SW 1271 (cell line): ENCODE measurements around the gene GMIP.
A peak's percentile ranks its signal among the peaks of the same experiment; 100 is the strongest.
"Not testable (repeated sequence)": the region's sequence is repeated elsewhere in the genome, so short reads cannot be mapped to it uniquely, and the experiment has no call there.

ENCODE experiments used
- DNase-seq, 2 experiments: peaks; one replicate each; lab custom pipeline; 2025; lab: John Stamatoyannopoulos, UW

The GMIP gene, protein sequence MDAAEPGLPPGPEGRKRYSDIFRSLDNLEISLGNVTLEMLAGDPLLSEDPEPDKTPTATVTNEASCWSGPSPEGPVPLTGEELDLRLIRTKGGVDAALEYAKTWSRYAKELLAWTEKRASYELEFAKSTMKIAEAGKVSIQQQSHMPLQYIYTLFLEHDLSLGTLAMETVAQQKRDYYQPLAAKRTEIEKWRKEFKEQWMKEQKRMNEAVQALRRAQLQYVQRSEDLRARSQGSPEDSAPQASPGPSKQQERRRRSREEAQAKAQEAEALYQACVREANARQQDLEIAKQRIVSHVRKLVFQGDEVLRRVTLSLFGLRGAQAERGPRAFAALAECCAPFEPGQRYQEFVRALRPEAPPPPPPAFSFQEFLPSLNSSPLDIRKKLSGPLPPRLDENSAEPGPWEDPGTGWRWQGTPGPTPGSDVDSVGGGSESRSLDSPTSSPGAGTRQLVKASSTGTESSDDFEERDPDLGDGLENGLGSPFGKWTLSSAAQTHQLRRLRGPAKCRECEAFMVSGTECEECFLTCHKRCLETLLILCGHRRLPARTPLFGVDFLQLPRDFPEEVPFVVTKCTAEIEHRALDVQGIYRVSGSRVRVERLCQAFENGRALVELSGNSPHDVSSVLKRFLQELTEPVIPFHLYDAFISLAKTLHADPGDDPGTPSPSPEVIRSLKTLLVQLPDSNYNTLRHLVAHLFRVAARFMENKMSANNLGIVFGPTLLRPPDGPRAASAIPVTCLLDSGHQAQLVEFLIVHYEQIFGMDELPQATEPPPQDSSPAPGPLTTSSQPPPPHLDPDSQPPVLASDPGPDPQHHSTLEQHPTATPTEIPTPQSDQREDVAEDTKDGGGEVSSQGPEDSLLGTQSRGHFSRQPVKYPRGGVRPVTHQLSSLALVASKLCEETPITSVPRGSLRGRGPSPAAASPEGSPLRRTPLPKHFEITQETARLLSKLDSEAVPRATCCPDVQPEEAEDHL

DNA sequence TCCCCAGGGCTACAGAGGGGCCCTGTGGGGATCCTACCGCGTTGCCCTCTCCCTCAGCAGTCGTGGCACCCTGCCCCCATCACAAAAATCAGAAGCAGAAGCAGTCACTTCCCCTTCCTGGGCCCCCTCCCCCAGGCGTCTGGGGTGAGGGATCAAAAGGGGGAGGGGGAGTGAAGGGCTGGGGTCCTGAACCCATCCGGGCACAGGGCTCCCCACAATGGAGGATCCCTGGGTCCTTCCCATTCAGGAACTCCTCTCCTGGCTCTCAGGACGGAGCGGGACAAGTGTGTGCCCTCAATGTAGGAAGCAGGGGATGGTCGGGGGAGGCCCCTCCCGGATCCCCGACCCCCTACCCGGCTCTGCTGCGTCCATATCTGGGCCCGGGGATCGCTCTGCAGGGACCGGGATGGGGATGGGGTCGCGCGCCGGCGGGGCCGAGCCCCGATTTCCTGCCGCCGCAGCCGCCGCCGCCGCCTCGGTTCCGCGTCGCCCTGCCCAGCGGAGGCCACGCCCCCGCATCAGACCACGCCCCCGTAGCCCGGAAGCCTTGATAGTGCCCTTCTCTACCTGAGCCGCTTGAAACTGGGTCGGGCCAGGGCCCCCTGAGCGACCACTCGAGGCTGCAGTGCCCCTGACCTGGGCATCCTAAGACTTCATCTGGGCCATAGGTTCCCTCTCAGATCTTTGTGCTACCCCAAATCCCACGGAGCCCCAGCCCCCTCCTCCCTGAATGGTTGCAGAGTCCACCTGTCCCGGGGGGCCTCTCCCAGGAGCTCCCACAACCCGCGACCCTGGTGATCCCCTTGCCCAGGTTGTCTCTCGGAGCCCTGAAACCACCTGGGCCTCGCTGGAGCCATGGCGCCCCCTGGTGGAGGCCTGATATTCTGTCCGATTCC lies at the start of gene GMIP:
Gene GMIP, minus strand, starts transcription at position 500 of the 896 bp plus-strand sequence. Its CDS starts 128 bp downstream, at position 372.
- DNase-seq: peak; percentile 19 to 55

DNA sequence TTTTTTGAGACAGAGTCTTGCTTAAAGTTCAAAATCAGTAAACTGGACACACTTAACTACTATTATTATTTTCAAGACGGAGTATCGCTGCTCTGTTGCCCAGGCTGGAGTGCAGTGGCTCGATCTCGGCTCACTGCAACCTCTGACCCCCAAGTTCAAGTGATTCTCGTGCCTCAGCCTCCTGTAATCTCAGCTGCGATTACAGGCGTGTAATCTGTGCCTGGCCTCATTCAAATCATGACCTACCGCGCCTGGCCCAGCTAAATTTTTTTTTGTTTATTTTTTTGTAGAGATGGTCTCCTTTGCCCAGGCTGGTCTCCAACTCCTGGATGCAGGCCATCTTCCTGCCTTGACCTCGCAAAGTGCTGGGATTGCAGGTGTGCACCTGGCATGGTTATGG lies 48.2 kb upstream of the GMIP start:
- no peak for DNase-seq

DNA sequence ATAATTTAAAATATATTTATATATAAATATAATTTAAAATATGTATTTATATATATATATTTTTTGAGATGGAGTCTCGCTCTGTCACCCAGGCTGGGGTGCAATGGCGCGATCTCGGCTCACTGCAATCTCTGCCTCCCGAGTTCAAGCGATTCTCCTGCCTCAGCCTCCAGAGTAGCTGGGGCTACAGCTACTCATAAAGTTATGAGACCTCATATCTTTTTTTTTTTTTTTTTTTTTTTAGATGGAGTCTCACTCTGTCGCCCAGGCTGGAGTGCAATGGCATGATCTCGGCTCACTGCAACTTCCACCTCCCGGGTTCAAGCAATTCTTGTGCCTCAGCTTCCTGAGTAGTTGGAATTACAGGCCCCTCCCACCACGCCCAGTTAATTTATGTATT lies 45.6 kb upstream of the GMIP start:
- not testable (repeated sequence) for DNase-seq

DNA sequence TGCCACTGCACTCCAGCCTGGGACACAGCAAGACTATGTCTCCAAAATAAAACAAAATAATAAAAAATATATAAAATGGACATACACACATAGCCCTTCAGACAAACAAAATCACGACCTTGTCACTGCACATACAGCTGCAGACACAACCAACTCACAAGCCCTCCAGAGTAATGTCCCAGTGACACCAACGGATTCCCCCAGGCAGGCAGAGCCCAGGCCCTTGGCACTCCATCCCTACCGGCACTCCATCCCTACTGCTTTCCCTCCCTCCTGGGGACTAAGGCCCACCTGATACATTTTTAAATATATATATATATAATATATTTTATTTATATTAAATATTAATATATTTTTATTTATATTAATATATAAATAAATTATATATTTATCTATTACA lies 43.6 kb upstream of the GMIP start:
- no peak for DNase-seq

DNA sequence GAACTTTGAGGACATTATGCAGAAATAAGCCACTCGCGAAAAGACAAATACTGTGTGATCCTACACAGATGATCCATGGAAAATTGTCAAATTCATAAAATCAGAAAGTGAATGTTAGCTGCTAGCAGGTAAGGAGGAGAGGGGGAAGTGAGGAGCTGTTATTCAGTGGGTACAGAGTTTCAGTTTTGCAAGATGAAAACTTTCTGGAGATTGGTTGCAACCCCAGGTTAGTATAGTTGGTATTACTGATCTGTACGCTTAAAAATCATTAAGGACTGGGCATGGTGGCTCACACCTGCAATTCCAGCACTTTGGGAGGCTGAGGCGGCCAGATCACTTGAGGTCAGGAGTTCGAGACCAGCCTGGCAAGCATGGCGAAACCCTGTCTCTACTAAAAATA lies 43.1 kb upstream of the GMIP start:
- DNase-seq: no peak

DNA sequence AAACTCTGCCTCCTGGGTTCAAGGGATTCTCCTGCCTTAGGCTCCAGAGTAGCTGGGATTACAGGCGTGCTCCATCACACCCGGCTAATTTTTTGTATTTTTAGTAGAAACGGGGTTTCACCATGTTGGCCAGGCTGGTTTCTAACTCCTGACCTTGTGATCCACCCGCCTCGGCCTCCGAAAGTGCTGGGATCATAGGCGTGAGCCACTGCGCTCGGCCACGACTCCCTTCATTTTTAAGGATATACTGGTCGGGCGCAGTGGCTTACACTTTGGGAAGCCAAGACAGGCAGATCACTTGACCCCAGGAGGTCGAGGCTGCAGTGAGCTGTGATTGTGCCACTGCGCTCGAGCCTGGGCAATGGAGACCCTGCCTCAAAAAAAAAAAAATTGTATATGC lies 42.7 kb upstream of the GMIP start:
- DNase-seq: not testable (repeated sequence)

DNA sequence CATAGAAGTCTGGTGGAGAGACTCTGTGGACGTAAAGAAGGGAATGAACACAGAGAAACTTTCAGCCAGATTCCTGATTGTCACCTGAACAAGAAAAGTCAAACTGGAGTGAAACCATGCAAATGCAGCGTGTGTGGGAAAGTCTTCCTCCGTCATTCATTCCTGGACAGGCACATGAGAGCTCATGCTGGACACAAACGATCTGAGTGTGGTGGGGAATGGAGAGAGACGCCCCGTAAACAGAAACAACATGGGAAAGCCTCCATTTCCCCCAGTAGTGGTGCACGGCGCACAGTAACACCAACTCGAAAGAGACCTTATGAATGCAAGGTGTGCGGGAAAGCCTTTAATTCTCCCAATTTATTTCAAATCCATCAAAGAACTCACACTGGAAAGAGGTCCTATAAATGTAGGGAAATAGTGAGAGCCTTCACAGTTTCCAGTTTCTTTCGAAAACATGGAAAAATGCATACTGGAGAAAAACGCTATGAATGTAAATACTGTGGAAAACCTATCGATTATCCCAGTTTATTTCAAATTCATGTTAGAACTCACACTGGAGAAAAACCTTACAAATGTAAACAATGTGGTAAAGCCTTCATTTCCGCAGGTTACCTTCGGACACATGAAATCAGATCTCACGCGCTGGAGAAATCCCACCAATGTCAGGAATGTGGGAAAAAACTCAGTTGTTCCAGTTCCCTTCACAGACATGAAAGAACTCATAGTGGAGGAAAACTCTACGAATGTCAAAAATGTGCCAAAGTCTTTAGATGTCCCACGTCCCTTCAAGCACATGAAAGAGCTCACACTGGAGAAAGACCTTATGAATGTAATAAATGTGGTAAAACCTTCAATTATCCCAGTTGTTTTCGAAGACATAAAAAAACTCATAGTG lies 36.0 kb upstream of the GMIP start:
- DNase-seq: no peak

DNA sequence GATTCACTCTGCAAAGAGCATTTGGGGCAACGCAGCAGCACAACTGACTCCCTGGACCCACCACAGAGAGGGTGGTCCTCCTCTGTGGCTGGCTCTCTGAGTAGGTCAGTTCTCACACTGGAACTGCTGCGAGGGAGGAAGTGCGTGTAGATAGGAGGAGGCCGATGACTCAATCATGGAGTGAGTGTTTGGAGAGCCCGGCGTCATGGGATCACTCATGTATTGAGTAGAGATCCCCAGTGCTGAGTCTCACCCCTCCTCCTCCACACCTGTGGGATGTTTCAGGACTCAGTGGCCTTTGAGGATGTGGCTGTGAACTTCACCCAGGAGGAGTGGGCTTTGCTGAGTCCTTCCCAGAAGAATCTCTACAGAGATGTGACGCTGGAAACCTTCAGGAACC lies 34.1 kb upstream of the GMIP start:
- DNase-seq: no peak

DNA sequence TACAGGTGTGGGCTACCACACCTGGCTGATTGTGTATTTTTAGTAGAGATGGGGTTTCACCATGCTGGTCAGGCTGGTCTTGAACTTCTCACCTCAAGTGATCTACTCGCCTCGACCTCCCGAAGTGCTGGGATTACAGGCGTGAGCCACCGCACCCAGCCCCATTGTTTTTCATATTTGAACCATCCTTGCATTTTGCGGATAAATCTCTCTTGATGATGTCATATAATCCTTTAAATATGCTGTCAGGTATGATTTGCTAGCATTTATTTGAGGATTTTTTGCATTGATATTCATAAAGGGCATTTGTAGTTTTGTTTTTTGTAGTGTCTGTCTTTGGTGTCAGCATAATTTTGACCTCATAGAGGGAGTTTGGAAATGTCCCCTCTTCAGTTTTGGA lies 30.9 kb upstream of the GMIP start:
- no peak for DNase-seq

DNA sequence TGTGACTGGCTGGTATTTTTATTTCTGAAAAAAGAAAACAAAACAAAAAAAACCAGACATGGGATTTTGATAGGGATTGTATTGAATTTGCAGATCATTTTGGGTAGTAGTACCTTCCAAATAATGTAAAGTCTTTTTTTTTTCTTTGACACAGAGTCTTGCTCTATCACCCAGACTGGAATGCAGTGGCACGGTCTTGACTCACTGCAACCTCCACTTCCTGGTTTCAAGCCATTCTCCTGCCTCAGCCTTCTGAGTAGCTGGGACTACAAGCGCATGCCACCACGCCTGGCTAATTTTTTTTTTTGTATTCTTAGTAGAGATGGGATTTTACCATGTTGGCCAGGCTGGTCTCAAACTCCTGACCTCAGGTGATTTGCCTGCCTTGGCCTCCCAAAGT lies 29.4 kb upstream of the GMIP start:
- DNase-seq: no peak

DNA sequence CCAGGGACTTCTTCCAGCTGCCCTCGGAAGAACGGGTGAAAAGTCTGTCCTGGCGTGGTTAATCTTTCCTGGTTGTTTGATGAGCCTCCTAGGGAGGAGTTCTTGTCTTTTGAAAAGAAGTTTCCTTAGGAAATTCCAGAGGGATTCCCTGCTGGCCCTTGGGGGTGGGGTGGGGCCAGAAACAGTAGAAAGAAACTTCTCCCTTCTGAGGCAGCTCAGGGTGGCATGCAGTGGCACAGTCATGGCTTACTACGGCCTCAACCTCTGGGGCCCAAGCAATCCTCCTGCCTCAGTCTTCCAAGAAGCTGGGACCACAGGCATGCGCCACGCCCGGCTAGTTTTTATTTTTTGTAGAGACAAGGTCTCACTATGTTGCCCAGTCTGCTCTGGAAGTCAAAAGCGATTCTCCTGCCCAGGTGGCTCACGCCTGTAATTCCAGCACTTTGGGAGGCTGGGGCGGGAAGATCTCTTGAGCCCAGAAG lies 26.7 kb upstream of the GMIP start:
- no peak for DNase-seq

DNA sequence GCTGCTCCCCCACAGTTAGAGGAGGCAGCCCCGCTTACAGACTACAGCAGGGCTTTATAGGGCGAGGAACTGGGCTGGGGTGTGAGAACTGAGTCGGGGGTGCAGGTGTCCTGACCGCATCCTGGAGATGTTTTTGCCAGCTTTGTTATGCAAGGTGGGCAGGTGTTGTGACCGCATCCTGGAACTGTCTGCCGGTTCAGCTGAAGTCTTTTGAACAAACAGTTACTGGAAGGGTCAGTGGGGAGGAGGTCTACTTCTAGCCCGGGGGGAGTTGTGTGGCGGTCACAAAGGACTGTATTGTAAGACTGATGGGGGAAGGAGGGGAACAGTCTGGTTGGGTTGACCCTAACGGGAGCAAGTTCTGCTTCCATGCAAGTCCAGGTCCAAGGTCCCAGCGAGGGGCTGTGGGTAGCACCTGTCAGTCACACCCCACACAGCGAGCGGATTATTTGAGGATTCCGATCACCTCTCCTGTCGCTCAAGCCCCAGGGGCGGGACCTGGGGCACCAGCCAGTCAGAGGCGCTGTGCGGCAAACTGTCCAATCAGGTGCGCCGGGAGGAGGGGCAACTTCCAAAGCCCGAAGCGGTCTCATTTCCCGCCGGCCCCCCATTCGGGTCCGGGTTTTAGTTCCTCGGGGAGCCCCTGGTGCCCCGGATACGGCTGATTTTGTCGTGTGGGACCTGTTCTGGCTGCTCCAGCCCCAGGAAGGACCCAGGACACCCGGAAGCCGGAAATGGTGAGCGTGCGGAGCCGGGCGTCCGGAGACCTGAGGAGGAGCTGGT lies 25.0 kb upstream of the GMIP start, which contains the start of gene ZNF101:
Gene ZNF101, plus strand, starts transcription at position 610 of the 783 bp plus-strand sequence. Its CDS starts 125 bp downstream, at position 735.
- DNase-seq: peak; percentile 79 to 87

DNA sequence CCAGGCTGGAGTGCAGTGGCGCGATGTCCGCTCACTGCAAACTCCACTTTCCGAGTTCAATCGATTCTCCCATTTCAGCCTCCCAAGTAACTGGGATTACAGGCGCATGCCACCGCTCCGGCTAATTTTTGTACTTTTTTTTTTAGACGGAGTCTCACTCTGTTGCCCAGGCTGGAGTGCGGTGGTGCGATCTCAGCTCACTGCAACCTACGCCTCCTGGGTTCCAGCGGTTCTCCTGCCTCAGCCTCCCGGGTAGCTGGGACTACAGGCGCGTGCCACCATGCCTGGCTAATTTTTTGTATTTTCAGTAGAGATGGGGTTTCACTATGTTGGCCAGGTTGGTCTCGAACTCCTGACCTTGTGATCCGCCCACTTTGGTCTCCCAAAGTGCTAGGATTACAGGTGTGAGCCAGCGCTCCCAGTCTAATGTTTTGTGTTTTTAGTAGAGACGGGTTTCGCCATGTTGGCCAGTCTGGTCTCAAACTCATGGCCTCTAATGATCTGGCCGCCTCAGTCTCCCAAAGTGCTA lies 22.0 kb upstream of the GMIP start:
- not testable (repeated sequence) for DNase-seq

DNA sequence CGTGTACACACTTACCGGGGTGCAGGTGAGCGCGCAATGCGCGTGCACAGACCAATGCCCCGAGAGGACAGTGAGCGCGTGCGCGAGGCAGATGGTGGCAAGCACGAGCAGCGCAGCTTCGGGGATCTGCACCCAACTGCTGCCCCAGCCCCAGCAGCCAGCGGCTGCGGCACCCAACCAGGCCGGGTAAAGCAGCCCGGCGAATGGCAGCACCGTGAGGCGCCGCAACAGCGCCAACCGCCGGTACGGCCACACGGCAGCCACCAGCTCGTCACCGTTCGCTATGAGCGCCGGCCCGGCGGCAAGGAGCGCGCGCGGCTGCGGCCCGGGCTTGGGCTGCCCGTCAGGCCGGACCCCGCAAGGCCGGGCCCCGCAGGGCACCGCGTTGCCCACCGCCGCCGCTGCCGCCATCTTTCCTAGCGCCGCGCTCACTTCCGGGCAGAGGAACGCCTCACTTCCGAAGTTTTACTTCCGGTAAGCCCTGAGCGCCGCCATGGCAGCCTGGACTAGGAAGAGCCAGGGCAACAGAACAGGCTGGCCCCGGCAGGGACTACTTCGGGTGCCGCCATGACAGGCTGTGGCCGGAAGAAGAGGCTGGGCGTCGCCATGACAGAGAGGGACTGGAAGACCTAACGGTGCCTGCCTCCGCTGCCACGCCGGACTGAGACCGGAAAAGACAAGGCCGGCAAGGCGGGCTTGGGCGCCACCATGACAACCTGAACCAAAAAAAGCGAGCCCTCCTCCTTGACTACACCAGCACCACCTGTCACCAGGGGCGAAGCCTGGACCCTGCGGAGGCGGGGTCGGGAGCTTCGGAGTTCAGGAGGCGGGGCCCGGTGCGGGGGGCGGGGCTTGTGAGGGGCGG lies 20.0 kb upstream of the GMIP start, which contains the start of gene ATP13A1:
Gene ATP13A1, minus strand, starts transcription at position 421 of the 865 bp plus-strand sequence. Its CDS starts 10 bp downstream, at position 411.
- peak; percentile 82 to 93 for DNase-seq

DNA sequence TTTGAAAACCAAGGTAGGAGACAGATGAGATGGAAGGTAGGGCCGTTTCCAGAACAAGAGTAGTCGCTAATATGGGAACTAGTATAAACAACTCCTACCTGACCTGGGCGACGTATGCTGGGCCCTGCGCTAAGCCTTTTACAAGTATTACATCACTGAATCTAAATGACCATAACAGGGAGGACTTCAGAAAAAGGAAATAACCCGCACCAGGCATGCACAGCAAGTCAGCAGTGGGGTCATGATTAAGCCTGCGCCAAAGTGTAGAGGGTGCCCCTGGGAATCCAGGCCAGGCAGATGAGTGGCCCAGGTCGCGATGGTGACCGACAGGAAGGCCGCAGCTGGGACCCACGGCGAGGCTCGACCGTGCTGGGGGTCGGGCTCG lies 19.4 kb upstream of the GMIP start:
- DNase-seq: peak in 1 of 2 experiments; percentile 21

DNA sequence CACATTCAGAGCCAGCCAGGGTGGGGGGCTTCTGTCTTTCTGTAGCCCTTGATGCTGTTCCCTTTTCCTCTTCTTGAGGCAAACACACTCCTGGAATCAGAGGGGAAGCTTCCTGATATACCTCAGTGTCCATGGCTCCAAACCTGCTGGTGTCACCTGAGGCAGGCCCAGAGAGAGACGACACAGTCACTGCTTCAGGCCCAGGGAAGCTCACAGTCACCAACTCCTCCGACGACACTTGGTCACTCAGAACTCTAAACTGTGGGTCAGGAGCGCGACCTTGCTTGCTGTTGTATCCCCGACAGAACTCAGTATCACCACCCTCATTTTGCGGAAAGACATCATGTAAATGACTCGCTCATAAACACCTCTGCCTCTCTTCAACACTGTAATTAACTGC lies 18.9 kb upstream of the GMIP start:
- DNase-seq: no peak

DNA sequence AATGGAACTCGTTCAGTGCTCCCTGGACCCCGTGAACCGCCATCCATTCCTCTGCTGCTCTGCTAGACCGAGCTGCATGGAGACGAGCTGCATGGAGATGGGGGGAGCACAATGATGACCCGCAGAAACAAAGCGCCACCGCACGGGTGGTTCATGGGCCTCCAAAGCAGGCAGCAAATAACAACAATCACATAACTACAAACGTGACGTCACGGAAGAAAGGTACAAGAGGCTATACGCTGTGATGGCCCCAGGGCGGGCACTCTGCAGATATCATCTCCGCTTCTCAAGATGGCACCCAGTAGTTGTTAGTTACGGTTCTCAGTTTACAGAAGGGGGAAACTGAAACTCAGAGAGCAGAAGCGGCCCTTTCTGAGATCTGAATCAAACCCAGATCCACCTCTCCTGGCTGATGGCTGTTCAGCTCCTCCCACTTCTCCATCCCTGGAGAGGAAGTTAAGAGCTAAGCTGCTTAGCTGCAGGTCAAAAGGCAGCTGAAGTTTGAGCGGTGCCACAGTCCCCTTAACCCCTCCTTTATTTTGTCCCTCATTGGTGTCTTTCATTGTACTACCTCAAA lies 18.3 kb upstream of the GMIP start:
- no peak for DNase-seq

DNA sequence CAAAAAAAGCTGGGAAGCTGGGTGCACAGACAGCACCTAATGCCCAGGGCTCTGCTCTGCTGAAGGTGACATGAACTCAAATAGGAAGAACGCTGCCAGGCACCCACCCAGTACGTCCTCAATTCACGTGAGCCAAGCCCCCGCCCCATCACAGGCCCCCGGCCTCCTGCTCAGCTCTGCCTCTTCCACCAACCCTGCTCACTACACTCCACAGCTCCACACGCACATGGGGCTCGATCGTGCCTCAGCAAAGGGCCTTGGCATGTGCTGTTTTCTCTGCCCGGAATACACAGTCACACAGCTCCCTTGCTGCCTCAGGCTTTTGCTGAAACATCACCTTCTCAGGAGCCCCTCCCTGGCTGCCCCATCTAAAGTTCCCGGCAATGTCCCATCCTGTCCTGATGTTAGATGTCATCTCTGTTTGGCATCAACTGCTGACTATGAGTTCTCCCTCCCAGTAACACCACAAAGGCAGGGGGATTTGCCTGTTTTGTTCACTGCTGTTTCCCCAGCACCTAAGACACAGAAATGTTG lies 17.8 kb upstream of the GMIP start:
- DNase-seq: no peak
